ENCODE results near the gene NECTIN1. TPM values are rescaled to one million over a fixed set of nuclear protein-coding genes. Genes with fewer than 3 reads are reported as not detected.

NECTIN1 gene
- total RNA-seq, 1 donor from 2014 or later: 85.3 TPM

DNA sequence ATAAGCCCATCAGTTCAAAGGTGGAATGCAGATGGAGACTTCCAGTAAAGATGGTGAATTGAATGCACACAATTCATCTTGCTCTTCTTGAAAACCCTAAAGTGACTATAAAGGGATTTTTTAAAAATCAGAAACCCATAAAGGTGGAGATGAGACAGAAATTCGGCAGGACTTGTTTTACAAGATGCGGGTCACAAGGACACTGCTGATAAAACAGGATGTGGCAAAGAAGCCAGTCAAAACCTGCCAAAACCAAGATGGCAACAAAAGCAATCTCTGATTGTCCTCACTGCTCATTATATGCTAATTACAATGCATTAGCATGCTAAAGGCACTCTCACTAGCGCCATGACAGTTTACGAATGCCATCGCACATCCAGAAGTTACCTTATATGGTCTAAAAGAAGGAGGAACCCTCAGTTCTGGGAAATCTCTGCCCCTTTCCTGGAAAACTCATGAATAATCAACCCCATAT lies 137.1 kb downstream of the NECTIN1 start:
- Histone ChIP-seq H3K36me3 (ENCODE audit: control insufficient read depth, insufficient read depth, low read length) (no peaks in the 10 kb centered on the region), H3K4me3 (ENCODE audit: low read depth, low read length) (no peak overlapping the region), H3K27me3 (ENCODE audit: control insufficient read depth, insufficient read depth, low read length) (no peaks in the 10 kb centered on the region)
- no peak for TF ChIP-seq CTCF (IDR thresholded peaks at IDR 0.05; ENCODE audit: insufficient read depth, low read length, severe bottlenecking)
- DNase-seq (ENCODE audit: low read depth): peak; percentile 64
- FAIRE-seq: no peak

GRCh38 chr11:119590651-119591351 lies 138.2 kb downstream of the NECTIN1 start:
- Histone ChIP-seq H3K36me3 (ENCODE audit: control insufficient read depth, insufficient read depth, low read length) (no peaks in the 10 kb centered on the region), H3K27me3 (ENCODE audit: control insufficient read depth, insufficient read depth, low read length) (no peaks in the 10 kb centered on the region), H3K4me3 (ENCODE audit: low read depth, low read length) (no peak overlapping the region)
- no peak for TF ChIP-seq CTCF (IDR thresholded peaks at IDR 0.05; ENCODE audit: insufficient read depth, low read length, severe bottlenecking)
- peak; percentile 98 for DNase-seq (ENCODE audit: low read depth)
- peak; percentile 98 for FAIRE-seq

DNA sequence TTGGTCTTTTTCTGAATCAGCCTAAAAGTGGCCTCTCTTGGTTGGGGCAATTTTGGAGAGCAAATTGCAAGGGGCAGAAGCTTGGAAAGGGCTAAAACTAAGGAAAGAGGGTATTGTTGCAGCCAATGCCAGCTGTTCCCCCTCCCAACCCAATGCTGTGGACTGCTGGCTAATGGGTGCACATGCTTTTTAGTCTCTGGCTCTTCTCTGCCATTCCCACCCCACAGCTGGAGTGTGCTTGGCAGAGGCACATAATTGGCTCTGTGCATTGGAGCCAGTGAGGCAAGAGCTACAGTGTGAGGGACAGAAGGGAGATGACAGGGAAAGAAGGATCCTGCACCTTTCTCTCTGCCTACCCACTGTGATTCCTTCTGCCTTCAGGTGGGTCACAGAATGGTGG lies 140.0 kb downstream of the NECTIN1 start:
- Histone ChIP-seq H3K36me3 (ENCODE audit: control insufficient read depth, insufficient read depth, low read length) (no peaks in the 10 kb centered on the region), H3K4me3 (ENCODE audit: low read depth, low read length) (no peak overlapping the region), H3K27me3 (ENCODE audit: control insufficient read depth, insufficient read depth, low read length) (no peaks in the 10 kb centered on the region)
- no peak for TF ChIP-seq CTCF (IDR thresholded peaks at IDR 0.05; ENCODE audit: insufficient read depth, low read length, severe bottlenecking)
- DNase-seq (ENCODE audit: low read depth) (no peak), FAIRE-seq (no peak)
